OCI-LY3 (cell line): ENCODE data around the gene C17orf113.

Experiments used
- H2AFZ ChIP-seq: fragments of 200-600, 300-600 bp; shearing (Covaris generic); 2 replicates; pipeline ENCODE4 v1.6.0; 2014; ENCODE audit warnings: antibody characterized with exemption, low read depth, low read length
- H3K27ac ChIP-seq: fragments of 200-600, 300-600 bp; sonication (generic); 2 replicates; pipeline ENCODE4 v1.5.1; 2014; ENCODE audit warnings: mild to moderate bottlenecking, low read length, moderate library complexity, mixed read lengths
- H3K27me3 ChIP-seq: fragments of 200-600, 300-600 bp; sonication (generic); 2 replicates; pipeline ENCODE4 v1.6.1; 2014; ENCODE audit warnings: low read depth, low read length, mixed read lengths
- H3K36me3 ChIP-seq: fragments of 200-600, 300-600 bp; sonication (generic); replicated peaks from 2 replicates; pipeline ENCODE3; 2014; ENCODE audit warnings: low read depth, low read length, mixed read lengths
- H3K4me1 ChIP-seq: fragments of 300-600, 200-600 bp; sonication (generic); 2 replicates; pipeline ENCODE4 v1.6.1; 2014; ENCODE audit warnings: low read length, mixed read lengths
- H3K4me2 ChIP-seq: fragments of 200-600, 300-600 bp; sonication (generic); 2 replicates; pipeline ENCODE4 v1.6.1; 2014; ENCODE audit warnings: low read length, mixed read lengths
- H3K4me3 ChIP-seq: fragments of 300-600, 200-600 bp; sonication (generic); 2 replicates; pipeline ENCODE4 v1.5.1; 2014; ENCODE audit warnings: antibody characterized with exemption, mild to moderate bottlenecking, low read length, moderate library complexity
- H3K79me2 ChIP-seq: fragments of 300-600, 200-600 bp; shearing (Covaris generic); 2 replicates; pipeline ENCODE4 v1.6.1; 2014; ENCODE audit warnings: mild to moderate bottlenecking, low read length, mixed read lengths
- H3K9ac ChIP-seq: fragments of 300-600, 200-600 bp; shearing (Covaris generic); 2 replicates; pipeline ENCODE4 v1.6.0; 2014; ENCODE audit warnings: mild to moderate bottlenecking, low read length, moderate library complexity
- H3K9me3 ChIP-seq: fragments of 200-600, 300-600 bp; shearing (Covaris generic); 2 replicates; pipeline ENCODE4 v1.6.1; 2014; ENCODE audit warnings: low read length, mixed read lengths; ENCODE audit not compliant: insufficient read depth
- H4K20me1 ChIP-seq: fragments of 200-600, 300-600 bp; sonication (generic); 2 replicates; pipeline ENCODE4 v1.6.1; 2016; ENCODE audit warnings: low read length, mixed read lengths; ENCODE audit not compliant: insufficient read depth
- EZH2phosphoT487 ChIP-seq: fragments of 200-600 bp; shearing (Covaris generic); IDR thresholded peaks from 2 replicates; pipeline ENCODE4 v1.6.1; 2018; ENCODE audit warnings: antibody characterized with exemption, mixed run types, low read depth
- TF ChIP-seq, protein P1 (sequence below): fragments of 200-600, 300-600 bp; sonication (generic); IDR thresholded peaks from 2 replicates; pipeline ENCODE4 v1.5.1; 2014; ENCODE audit warnings: antibody characterized with exemption, low read length, low read depth

The C17orf113 gene

GRCh38 chr17:42078396-42079043 is 28.1 kb upstream of the C17orf113 start:
- H3K4me2 ChIP-seq, result no peak overlapping the region
- no peak overlapping the region for H3K4me3 ChIP-seq
- H3K27ac ChIP-seq, result no peak overlapping the region
- no peaks in the 10 kb centered on the region for H3K9me3 ChIP-seq
- peaks cover 94% of the 10 kb centered on the region for H3K79me2 ChIP-seq
- no peak overlapping the region for H2AFZ ChIP-seq
- peaks cover 6% of the 10 kb centered on the region for H3K4me1 ChIP-seq
- H4K20me1 ChIP-seq, result peaks cover 92% of the 10 kb centered on the region
- H3K27me3 ChIP-seq, result no peaks in the 10 kb centered on the region
- H3K36me3 ChIP-seq, result peaks cover 45% of the 10 kb centered on the region
- no peak overlapping the region for H3K9ac ChIP-seq
- no peak for TF ChIP-seq EZH2phosphoT487
- TF ChIP-seq, protein P1, sequence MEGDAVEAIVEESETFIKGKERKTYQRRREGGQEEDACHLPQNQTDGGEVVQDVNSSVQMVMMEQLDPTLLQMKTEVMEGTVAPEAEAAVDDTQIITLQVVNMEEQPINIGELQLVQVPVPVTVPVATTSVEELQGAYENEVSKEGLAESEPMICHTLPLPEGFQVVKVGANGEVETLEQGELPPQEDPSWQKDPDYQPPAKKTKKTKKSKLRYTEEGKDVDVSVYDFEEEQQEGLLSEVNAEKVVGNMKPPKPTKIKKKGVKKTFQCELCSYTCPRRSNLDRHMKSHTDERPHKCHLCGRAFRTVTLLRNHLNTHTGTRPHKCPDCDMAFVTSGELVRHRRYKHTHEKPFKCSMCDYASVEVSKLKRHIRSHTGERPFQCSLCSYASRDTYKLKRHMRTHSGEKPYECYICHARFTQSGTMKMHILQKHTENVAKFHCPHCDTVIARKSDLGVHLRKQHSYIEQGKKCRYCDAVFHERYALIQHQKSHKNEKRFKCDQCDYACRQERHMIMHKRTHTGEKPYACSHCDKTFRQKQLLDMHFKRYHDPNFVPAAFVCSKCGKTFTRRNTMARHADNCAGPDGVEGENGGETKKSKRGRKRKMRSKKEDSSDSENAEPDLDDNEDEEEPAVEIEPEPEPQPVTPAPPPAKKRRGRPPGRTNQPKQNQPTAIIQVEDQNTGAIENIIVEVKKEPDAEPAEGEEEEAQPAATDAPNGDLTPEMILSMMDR, result no peak

GRCh38 chr17:42077755-42078154 is 27.4 kb upstream of the C17orf113 start:
- TF ChIP-seq, protein P1, result no peak
- TF ChIP-seq EZH2phosphoT487, result no peak
- Histone ChIP-seq H3K79me2 (peaks cover 94% of the 10 kb centered on the region), H3K36me3 (peaks cover 45% of the 10 kb centered on the region), H2AFZ (no peak overlapping the region), H3K4me2 (no peak overlapping the region), H3K9ac (no peak overlapping the region), H3K4me1 (peaks cover 14% of the 10 kb centered on the region), H3K9me3 (no peaks in the 10 kb centered on the region), H3K27me3 (no peaks in the 10 kb centered on the region), H4K20me1 (peaks cover 92% of the 10 kb centered on the region), H3K27ac (no peak overlapping the region), H3K4me3 (no peak overlapping the region)

GRCh38 chr17:42076797-42077559 is 26.6 kb upstream of the C17orf113 start:
- peaks cover 91% of the 10 kb centered on the region for H4K20me1 ChIP-seq
- H3K79me2 ChIP-seq, result peaks cover 94% of the 10 kb centered on the region
- H3K36me3 ChIP-seq, result peaks cover 44% of the 10 kb centered on the region
- H2AFZ ChIP-seq, result no peak overlapping the region
- H3K4me2 ChIP-seq, result no peak overlapping the region
- TF ChIP-seq, protein P1, result no peak
- no peak for TF ChIP-seq EZH2phosphoT487
- no peak overlapping the region for H3K4me3 ChIP-seq
- no peaks in the 10 kb centered on the region for H3K9me3 ChIP-seq
- H3K4me1 ChIP-seq, result peaks cover 17% of the 10 kb centered on the region
- H3K27me3 ChIP-seq, result no peaks in the 10 kb centered on the region
- no peak overlapping the region for H3K9ac ChIP-seq
- no peak overlapping the region for H3K27ac ChIP-seq

GRCh38 chr17:42075789-42076188 is 25.4 kb upstream of the C17orf113 start:
- no peak overlapping the region for H3K4me2 ChIP-seq
- peaks cover 91% of the 10 kb centered on the region for H4K20me1 ChIP-seq
- no peaks in the 10 kb centered on the region for H3K9me3 ChIP-seq

More at GRCh38 chr17:42075789-42076188, 25.4 kb upstream of the C17orf113 start:
- H3K9ac ChIP-seq, result no peak overlapping the region
- peaks cover 17% of the 10 kb centered on the region for H3K4me1 ChIP-seq
- H3K27me3 ChIP-seq, result no peaks in the 10 kb centered on the region
- no peak overlapping the region for H3K27ac ChIP-seq
- H3K79me2 ChIP-seq, result peaks cover 94% of the 10 kb centered on the region
- no peak overlapping the region for H2AFZ ChIP-seq
- no peak overlapping the region for H3K4me3 ChIP-seq
- H3K36me3 ChIP-seq, result peaks cover 45% of the 10 kb centered on the region
- no peak for TF ChIP-seq EZH2phosphoT487
- TF ChIP-seq, protein P1, result no peak
